Testis (tissue), 2 donors: ENCODE data around the gene GPC2.

ENCODE experiments used
- POLR2A ChIP-seq: fragments of 450-650 bp; IDR thresholded peaks from one replicate; pipeline ENCODE4 v1.6.1; 2017; ENCODE audit warnings: antibody characterized with exemption, mild to moderate bottlenecking, moderate library complexity
- TF ChIP-seq, protein P1 (sequence below), 3 experiments: fragments of 450-650 bp in 2 of 3; fragments of 200-600 bp in 1 of 3; sonication (generic) in 1 of 3; IDR thresholded peaks; one replicate each; pipeline ENCODE4 v1.5.1; 2016 to 2019; ENCODE audit warnings: antibody characterized with exemption in 3 of 3, mild to moderate bottlenecking in 2 of 3, moderate library complexity in 1 of 3

DNA sequence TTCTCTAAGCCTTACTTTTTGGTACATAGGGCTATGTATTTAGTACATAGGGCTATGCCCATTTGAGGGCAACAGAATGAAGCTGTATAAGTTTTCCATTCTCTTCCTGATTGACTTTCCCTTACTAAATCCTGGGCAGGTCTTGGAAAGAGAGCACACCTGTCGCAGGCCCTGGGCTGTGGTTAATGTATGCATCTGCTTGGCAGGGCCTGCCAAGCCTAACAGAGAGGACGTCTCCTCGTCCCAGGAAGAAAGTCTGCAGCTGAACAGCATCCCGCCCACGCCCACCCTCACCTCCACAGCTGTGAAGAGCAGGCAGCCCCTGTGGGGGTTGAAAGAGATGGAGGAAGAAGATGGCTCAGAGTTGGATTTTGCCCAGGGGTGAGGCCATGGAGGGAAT, 33.6 kb upstream of the GPC2 start:
- TF ChIP-seq, protein P1, sequence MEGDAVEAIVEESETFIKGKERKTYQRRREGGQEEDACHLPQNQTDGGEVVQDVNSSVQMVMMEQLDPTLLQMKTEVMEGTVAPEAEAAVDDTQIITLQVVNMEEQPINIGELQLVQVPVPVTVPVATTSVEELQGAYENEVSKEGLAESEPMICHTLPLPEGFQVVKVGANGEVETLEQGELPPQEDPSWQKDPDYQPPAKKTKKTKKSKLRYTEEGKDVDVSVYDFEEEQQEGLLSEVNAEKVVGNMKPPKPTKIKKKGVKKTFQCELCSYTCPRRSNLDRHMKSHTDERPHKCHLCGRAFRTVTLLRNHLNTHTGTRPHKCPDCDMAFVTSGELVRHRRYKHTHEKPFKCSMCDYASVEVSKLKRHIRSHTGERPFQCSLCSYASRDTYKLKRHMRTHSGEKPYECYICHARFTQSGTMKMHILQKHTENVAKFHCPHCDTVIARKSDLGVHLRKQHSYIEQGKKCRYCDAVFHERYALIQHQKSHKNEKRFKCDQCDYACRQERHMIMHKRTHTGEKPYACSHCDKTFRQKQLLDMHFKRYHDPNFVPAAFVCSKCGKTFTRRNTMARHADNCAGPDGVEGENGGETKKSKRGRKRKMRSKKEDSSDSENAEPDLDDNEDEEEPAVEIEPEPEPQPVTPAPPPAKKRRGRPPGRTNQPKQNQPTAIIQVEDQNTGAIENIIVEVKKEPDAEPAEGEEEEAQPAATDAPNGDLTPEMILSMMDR (IDR thresholded peaks at IDR 0.05): no peak
- no peak for TF ChIP-seq POLR2A
